Measurements from ENCODE around the gene CRYBB3. TPM values are rescaled to one million over a fixed set of nuclear protein-coding genes. Genes with fewer than 3 reads are reported as not detected.
"Not testable (repeated sequence)": the region's sequence is repeated elsewhere in the genome, so short reads cannot be mapped to it uniquely, and the experiment has no call there.

Gene CRYBB3
- total RNA-seq, 1 experiment from 2014 or later = not detected

GRCh38 chr22:25235547-25236290 lies 36.1 kb downstream of the CRYBB3 start:
- DNase-seq (ENCODE audit: low spot score) = peak; percentile 84
- Histone ChIP-seq H3K9me3 (ENCODE audit: low read depth, low read length, poor library complexity, severe bottlenecking) (no peaks in the 10 kb centered on the region), H3K27me3 (replicated peaks; ENCODE audit: insufficient read depth, low read depth, low read length, poor library complexity) (no peaks in the 10 kb centered on the region), H3K4me3 (ENCODE audit: low read depth, low read length, poor library complexity, severe bottlenecking) (no peak overlapping the region), H3K4me1 (ENCODE audit: insufficient read depth, low read length, poor library complexity, severe bottlenecking) (no peaks in the 10 kb centered on the region), H3K36me3 (ENCODE audit: insufficient read depth, low read length, poor library complexity, severe bottlenecking) (no peaks in the 10 kb centered on the region), H3K27ac (ENCODE audit: low read depth, low read length, poor library complexity, severe bottlenecking) (no peak overlapping the region)
- ChIA-PET CTCF (interaction anchor here (0.6 to 1.0 kb wide), 2 partner anchors 98 to 503 kb away, joined by 3 to 4 read pairs; no protein-coding TSS in a partner anchor), POLR2A (ENCODE audit: low non-redundant PET) (no interaction called here)
- no peak for TF ChIP-seq EZH2 (IDR thresholded peaks at IDR 0.05; ENCODE audit: borderline replicate concordance, low read depth, low read length, poor library complexity, severe bottlenecking)
- TF ChIP-seq, protein P1, sequence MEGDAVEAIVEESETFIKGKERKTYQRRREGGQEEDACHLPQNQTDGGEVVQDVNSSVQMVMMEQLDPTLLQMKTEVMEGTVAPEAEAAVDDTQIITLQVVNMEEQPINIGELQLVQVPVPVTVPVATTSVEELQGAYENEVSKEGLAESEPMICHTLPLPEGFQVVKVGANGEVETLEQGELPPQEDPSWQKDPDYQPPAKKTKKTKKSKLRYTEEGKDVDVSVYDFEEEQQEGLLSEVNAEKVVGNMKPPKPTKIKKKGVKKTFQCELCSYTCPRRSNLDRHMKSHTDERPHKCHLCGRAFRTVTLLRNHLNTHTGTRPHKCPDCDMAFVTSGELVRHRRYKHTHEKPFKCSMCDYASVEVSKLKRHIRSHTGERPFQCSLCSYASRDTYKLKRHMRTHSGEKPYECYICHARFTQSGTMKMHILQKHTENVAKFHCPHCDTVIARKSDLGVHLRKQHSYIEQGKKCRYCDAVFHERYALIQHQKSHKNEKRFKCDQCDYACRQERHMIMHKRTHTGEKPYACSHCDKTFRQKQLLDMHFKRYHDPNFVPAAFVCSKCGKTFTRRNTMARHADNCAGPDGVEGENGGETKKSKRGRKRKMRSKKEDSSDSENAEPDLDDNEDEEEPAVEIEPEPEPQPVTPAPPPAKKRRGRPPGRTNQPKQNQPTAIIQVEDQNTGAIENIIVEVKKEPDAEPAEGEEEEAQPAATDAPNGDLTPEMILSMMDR (conservative IDR thresholded peaks at IDR 0.05; ENCODE audit: low read depth, low read length) = peak; percentile 88
- intact Hi-C loops (cut with micrococcal nuclease; ENCODE audit: unreplicated experiment) = loop anchor here (5.0 to 10.0 kb wide), 2 partner anchors 97 to 539 kb away; no protein-coding TSS in a partner anchor
- no TSS peak for BruUV-seq (replicated peaks)

GRCh38 chr22:25236417-25236816 lies 36.8 kb downstream of the CRYBB3 start:
- Histone ChIP-seq H3K36me3 (ENCODE audit: insufficient read depth, low read length, poor library complexity, severe bottlenecking) (no peaks in the 10 kb centered on the region), H3K9me3 (ENCODE audit: low read depth, low read length, poor library complexity, severe bottlenecking) (no peaks in the 10 kb centered on the region), H3K27ac (ENCODE audit: low read depth, low read length, poor library complexity, severe bottlenecking) (no peak overlapping the region), H3K4me3 (ENCODE audit: low read depth, low read length, poor library complexity, severe bottlenecking) (no peak overlapping the region), H3K27me3 (replicated peaks; ENCODE audit: insufficient read depth, low read depth, low read length, poor library complexity) (no peaks in the 10 kb centered on the region), H3K4me1 (ENCODE audit: insufficient read depth, low read length, poor library complexity, severe bottlenecking) (no peaks in the 10 kb centered on the region)
- no TSS peak for BruUV-seq (replicated peaks)
- intact Hi-C loops (cut with micrococcal nuclease; ENCODE audit: unreplicated experiment) = loop anchor here (5.0 to 10.0 kb wide), 2 partner anchors 96 to 538 kb away; no protein-coding TSS in a partner anchor
- ChIA-PET CTCF (interaction anchor here (0.6 to 1.0 kb wide), 2 partner anchors 97 to 502 kb away, joined by 3 to 4 read pairs; no protein-coding TSS in a partner anchor), POLR2A (ENCODE audit: low non-redundant PET) (no interaction called here)
- DNase-seq (ENCODE audit: low spot score) = no peak
- TF ChIP-seq EZH2 (IDR thresholded peaks at IDR 0.05; ENCODE audit: borderline replicate concordance, low read depth, low read length, poor library complexity, severe bottlenecking) = no peak
- TF ChIP-seq, protein P1 (conservative IDR thresholded peaks at IDR 0.05; ENCODE audit: low read depth, low read length) = no peak

DNA sequence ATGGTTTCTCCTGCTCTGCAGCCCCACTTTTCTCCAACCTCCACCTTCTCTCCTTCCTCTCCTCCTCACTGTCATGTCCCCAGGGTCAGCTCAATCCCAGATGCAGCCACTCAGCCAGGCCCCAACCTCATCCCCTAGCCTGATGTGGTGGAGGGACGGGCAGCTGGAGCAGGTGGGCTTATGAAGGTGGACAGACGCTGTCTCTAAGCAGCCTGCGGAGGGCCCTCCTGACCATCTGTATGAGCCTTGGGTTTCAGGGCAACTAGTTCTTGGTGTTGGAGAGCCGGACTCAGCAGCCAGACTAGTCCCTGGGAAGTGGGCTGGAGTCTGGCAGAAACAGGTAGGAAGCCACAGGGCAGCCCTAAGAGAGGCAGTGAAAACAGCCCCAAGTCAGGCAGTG lies 37.8 kb downstream of the CRYBB3 start:
- no peak for DNase-seq (ENCODE audit: low spot score)
- Histone ChIP-seq H3K27me3 (replicated peaks; ENCODE audit: insufficient read depth, low read depth, low read length, poor library complexity) (no peaks in the 10 kb centered on the region), H3K36me3 (ENCODE audit: insufficient read depth, low read length, poor library complexity, severe bottlenecking) (no peaks in the 10 kb centered on the region), H3K27ac (ENCODE audit: low read depth, low read length, poor library complexity, severe bottlenecking) (no peak overlapping the region), H3K4me3 (ENCODE audit: low read depth, low read length, poor library complexity, severe bottlenecking) (no peak overlapping the region), H3K9me3 (ENCODE audit: low read depth, low read length, poor library complexity, severe bottlenecking) (no peaks in the 10 kb centered on the region), H3K4me1 (ENCODE audit: insufficient read depth, low read length, poor library complexity, severe bottlenecking) (no peaks in the 10 kb centered on the region)
- POLR2A ChIA-PET (ENCODE audit: low non-redundant PET) = no interaction called here
- intact Hi-C loops (cut with micrococcal nuclease; ENCODE audit: unreplicated experiment) = loop anchor here (5.0 to 10.0 kb wide), 2 partner anchors 95 to 537 kb away; no protein-coding TSS in a partner anchor
- CTCF ChIA-PET = no interaction called here
- TF ChIP-seq, protein P1 (conservative IDR thresholded peaks at IDR 0.05; ENCODE audit: low read depth, low read length) = no peak
- no peak for TF ChIP-seq EZH2 (IDR thresholded peaks at IDR 0.05; ENCODE audit: borderline replicate concordance, low read depth, low read length, poor library complexity, severe bottlenecking)
- BruUV-seq (replicated peaks) = no TSS peak

GRCh38 chr22:25238058-25238457 lies 38.4 kb downstream of the CRYBB3 start:
- H3K4me3 ChIP-seq (ENCODE audit: low read depth, low read length, poor library complexity, severe bottlenecking); H3K27ac ChIP-seq (ENCODE audit: low read depth, low read length, poor library complexity, severe bottlenecking); DNase-seq (ENCODE audit: low spot score); H3K4me1 ChIP-seq (ENCODE audit: insufficient read depth, low read length, poor library complexity, severe bottlenecking); H3K9me3 ChIP-seq (ENCODE audit: low read depth, low read length, poor library complexity, severe bottlenecking); POLR2A ChIA-PET (ENCODE audit: low non-redundant PET); BruUV-seq (replicated peaks); H3K36me3 ChIP-seq (ENCODE audit: insufficient read depth, low read length, poor library complexity, severe bottlenecking); H3K27me3 ChIP-seq (replicated peaks; ENCODE audit: insufficient read depth, low read depth, low read length, poor library complexity): not testable (repeated sequence)
- intact Hi-C loops (cut with micrococcal nuclease; ENCODE audit: unreplicated experiment) = loop anchor here (5.0 to 10.0 kb wide), 2 partner anchors 94 to 537 kb away; no protein-coding TSS in a partner anchor
- CTCF ChIA-PET = interaction anchor here (0.6 kb wide), 1 partner anchor 457 kb away, joined by 3 read pairs; no protein-coding TSS in a partner anchor

DNA sequence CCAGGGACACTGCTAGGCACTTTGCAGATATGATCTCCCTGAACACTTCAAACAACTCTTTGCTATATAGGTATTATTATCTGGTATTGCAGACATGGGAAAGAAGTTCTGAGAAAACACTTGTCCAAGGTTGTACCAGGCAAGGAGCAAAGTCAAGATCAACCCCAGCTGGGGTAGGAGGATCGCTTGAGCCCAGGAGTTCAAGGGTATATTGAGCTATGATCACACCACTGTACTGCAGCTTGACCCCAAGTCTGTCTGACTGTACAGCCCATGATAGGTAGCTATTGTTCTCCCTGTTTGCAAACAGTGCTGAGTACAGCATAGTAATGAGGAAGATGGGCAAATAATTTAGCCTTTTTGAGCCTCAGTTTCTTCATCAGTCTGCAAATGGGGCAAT lies 55.5 kb downstream of the CRYBB3 start:
- CTCF ChIA-PET; H3K27ac ChIP-seq (ENCODE audit: low read depth, low read length, poor library complexity, severe bottlenecking); H3K4me1 ChIP-seq (ENCODE audit: insufficient read depth, low read length, poor library complexity, severe bottlenecking); DNase-seq (ENCODE audit: low spot score); H3K4me3 ChIP-seq (ENCODE audit: low read depth, low read length, poor library complexity, severe bottlenecking); POLR2A ChIA-PET (ENCODE audit: low non-redundant PET); H3K36me3 ChIP-seq (ENCODE audit: insufficient read depth, low read length, poor library complexity, severe bottlenecking); H3K27me3 ChIP-seq (replicated peaks; ENCODE audit: insufficient read depth, low read depth, low read length, poor library complexity); H3K9me3 ChIP-seq (ENCODE audit: low read depth, low read length, poor library complexity, severe bottlenecking); BruUV-seq (replicated peaks); intact Hi-C loops (cut with micrococcal nuclease; ENCODE audit: unreplicated experiment): not testable (repeated sequence)
